PC-9 (cell line): Measurements from ENCODE around the gene SORBS2.

Experiments used
- CTCF ChIP-seq: fragments of 200-600 bp; sonication (generic); conservative IDR thresholded peaks from 2 replicates; pipeline ENCODE4 v1.6.1; 2017; ENCODE audit warnings: mixed run types, antibody characterized with exemption, mild to moderate bottlenecking, moderate library complexity
- EZH2 ChIP-seq: fragments of 200-600 bp; sonication (generic); IDR thresholded peaks from 2 replicates; pipeline ENCODE4 v1.8.0; 2017; ENCODE audit warnings: antibody characterized with exemption, low read depth

GRCh38 chr4:185567381-185568376 is 244.3 kb downstream of the SORBS2 start:
- TF ChIP-seq CTCF (no peak), EZH2 (no peak)
